ENCODE measurements around the gene IRF9.

- TF ChIP-seq CTCF (IDR thresholded peaks at IDR 0.05 in 8 of 11, conservative IDR thresholded peaks at IDR 0.05 in 3 of 11) (no peak), POLR2A (IDR thresholded peaks at IDR 0.05) (no peak)
Measured at GRCh38 chr14:24155100-24155499, 6.0 kb upstream of the IRF9 start.

Measured in spleen (tissue), 7 donors.